Lower leg skin (tissue), 4 donors: ENCODE data around the gene DLG3. TPM values are rescaled to one million over a fixed set of nuclear protein-coding genes. Genes with fewer than 3 reads are reported as not detected.

Experiments used
- DNase-seq, 2 donors: peaks; one replicate each; pipeline ENCODE4 v3.0.0-alpha.2; 2019; ENCODE audit warnings: low spot score in 2 of 2
- H3K4me3 ChIP-seq: fragments of 200-600 bp; sonication (generic); 2 replicates; pipeline ENCODE4 v1.5.1; 2017; ENCODE audit warnings: mild to moderate bottlenecking, low read depth; ENCODE audit not compliant: poor library complexity, severe bottlenecking
- CTCF ChIP-seq, 3 donors: fragments of 450-650 bp; IDR thresholded peaks; one replicate each; pipeline ENCODE4 v1.5.1; 2016; ENCODE audit warnings: antibody characterized with exemption in 3 of 3, mild to moderate bottlenecking in 3 of 3, moderate library complexity in 2 of 3
- POLR2A ChIP-seq, 2 donors: fragments of 450-650 bp; IDR thresholded peaks; one replicate each; pipeline ENCODE4 v1.6.1; 2016 to 2017; ENCODE audit warnings: antibody characterized with exemption in 2 of 2, mild to moderate bottlenecking in 1 of 2, moderate library complexity in 1 of 2
- WGBS, 2 donors: methylation state at CpG; one replicate each; pipeline ENCODE4 v1.1.5; 2018; 5-methylcytosine and 5-hydroxymethylcytosine counted together
- intact Hi-C: fragments of 100-400 bp; cut with DNase I; formaldehyde crosslinking; loops from one replicate; pipeline ENCODE4 v1.15.0; 2023; ENCODE audit warnings: low total_unique reads
- total RNA-seq, 4 donors: library from RNA; depleted of rRNA; stranded (reverse); fragments of >200 nt; gene quantifications; one replicate each; pipeline ENCODE4 v1.1.0, GENCODE V29; 2016

The DLG3 gene
- total RNA-seq, 4 donors from 2014 or later: 26.1 to 40.2 (median 35.9) TPM

GRCh38 chrX:70476166-70476933 is 31.7 kb downstream of the DLG3 start:
- no peak overlapping the region for H3K4me3 ChIP-seq
- intact Hi-C loops: no loop called here
- no peak for DNase-seq
- WGBS, 2 donors: 68 to 94% methylated on average over 5 of the region's 5 CpGs
- no peak for TF ChIP-seq POLR2A (IDR thresholded peaks at IDR 0.05)
- no peak for TF ChIP-seq CTCF (IDR thresholded peaks at IDR 0.05)

GRCh38 chrX:70476934-70477733 is 32.5 kb downstream of the DLG3 start:
- DNase-seq: no peak
- TF ChIP-seq CTCF (IDR thresholded peaks at IDR 0.05) (no peak), POLR2A (IDR thresholded peaks at IDR 0.05) (no peak)
- intact Hi-C loops: no loop called here
- H3K4me3 ChIP-seq: no peak overlapping the region
- WGBS, 2 donors: 44 to 59% methylated on average over 13 of the region's 13 CpGs

- intact Hi-C loops: no loop called here
- WGBS, 2 donors: 38 to 54% methylated on average over 4 of the region's 4 CpGs
- DNase-seq: no peak
- H3K4me3 ChIP-seq: no peak overlapping the region
- no peak for TF ChIP-seq POLR2A (IDR thresholded peaks at IDR 0.05)
- no peak for TF ChIP-seq CTCF (IDR thresholded peaks at IDR 0.05)
Measured at GRCh38 chrX:70477734-70478075, 33.1 kb downstream of the DLG3 start.

GRCh38 chrX:70478526-70479245 is 34.1 kb downstream of the DLG3 start:
- intact Hi-C loops: no loop called here
- DNase-seq: no peak
- WGBS, 2 donors: 84 to 92% methylated on average over 10 of the region's 10 CpGs
- no peak overlapping the region for H3K4me3 ChIP-seq
- TF ChIP-seq POLR2A (IDR thresholded peaks at IDR 0.05) (no peak), CTCF (IDR thresholded peaks at IDR 0.05) (no peak)

- no peak overlapping the region for H3K4me3 ChIP-seq
- 64 to 71% methylated on average over 4 of the region's 4 CpGs for WGBS, 2 donors
- DNase-seq: no peak
- intact Hi-C loops: no loop called here
- TF ChIP-seq CTCF (IDR thresholded peaks at IDR 0.05) (no peak), POLR2A (IDR thresholded peaks at IDR 0.05) (no peak)
Measured at GRCh38 chrX:70479247-70479921, 34.7 kb downstream of the DLG3 start.
